ENCODE data around the gene FAM107B. TPM values are rescaled to one million over a fixed set of nuclear protein-coding genes. Genes with fewer than 3 reads are reported as not detected.

FAM107B gene
- total RNA-seq, 1 donor, result 17.7 TPM

GRCh38 chr10:14507781-14508180 lies 266.9 kb downstream of the FAM107B start:
- DNase-seq (ENCODE audit: low read depth), result no peak
- no peak for TF ChIP-seq CTCF (IDR thresholded peaks at IDR 0.05; ENCODE audit: insufficient read depth, low read depth, low read length)
- no peak overlapping the region for H3K4me3 ChIP-seq (ENCODE audit: low read depth, low read length)

GRCh38 chr10:14507176-14507575 lies 267.5 kb downstream of the FAM107B start:
- no peak for DNase-seq (ENCODE audit: low read depth)
- H3K4me3 ChIP-seq (ENCODE audit: low read depth, low read length), result no peak overlapping the region
- TF ChIP-seq CTCF (IDR thresholded peaks at IDR 0.05; ENCODE audit: insufficient read depth, low read depth, low read length), result no peak

GRCh38 chr10:14502431-14502830 lies 272.3 kb downstream of the FAM107B start:
- H3K4me3 ChIP-seq (ENCODE audit: low read depth, low read length), result no peak overlapping the region
- no peak for DNase-seq (ENCODE audit: low read depth)
- no peak for TF ChIP-seq CTCF (IDR thresholded peaks at IDR 0.05; ENCODE audit: insufficient read depth, low read depth, low read length)

GRCh38 chr10:14500172-14500765 lies 274.4 kb downstream of the FAM107B start:
- no peak overlapping the region for H3K4me3 ChIP-seq (ENCODE audit: low read depth, low read length)
- TF ChIP-seq CTCF (IDR thresholded peaks at IDR 0.05; ENCODE audit: insufficient read depth, low read depth, low read length), result no peak
- DNase-seq (ENCODE audit: low read depth), result peak; percentile 31

GRCh38 chr10:14499601-14499904 lies 275.1 kb downstream of the FAM107B start:
- no peak for TF ChIP-seq CTCF (IDR thresholded peaks at IDR 0.05; ENCODE audit: insufficient read depth, low read depth, low read length)
- no peak for DNase-seq (ENCODE audit: low read depth)
- H3K4me3 ChIP-seq (ENCODE audit: low read depth, low read length), result no peak overlapping the region

GRCh38 chr10:14498326-14498725 lies 276.4 kb downstream of the FAM107B start:
- TF ChIP-seq CTCF (IDR thresholded peaks at IDR 0.05; ENCODE audit: insufficient read depth, low read depth, low read length), result no peak
- DNase-seq (ENCODE audit: low read depth), result no peak
- no peak overlapping the region for H3K4me3 ChIP-seq (ENCODE audit: low read depth, low read length)

GRCh38 chr10:14491811-14492210 lies 282.9 kb downstream of the FAM107B start:
- TF ChIP-seq CTCF (IDR thresholded peaks at IDR 0.05; ENCODE audit: insufficient read depth, low read depth, low read length), result no peak
- DNase-seq (ENCODE audit: low read depth), result no peak
- no peak overlapping the region for H3K4me3 ChIP-seq (ENCODE audit: low read depth, low read length)
